Neural cell (in vitro differentiated cells): ENCODE measurements around the gene SCAI. TPM values are rescaled to one million over a fixed set of nuclear protein-coding genes. Genes with fewer than 3 reads are reported as not detected.

ENCODE experiments used
- H2AFZ ChIP-seq: fragments of 200-600, 300-800 bp; sonication (generic), shearing (Covaris generic); 2 replicates; pipeline ENCODE4 v1.6.0; 2014; ENCODE audit warnings: low read depth, mild to moderate bottlenecking, antibody characterized with exemption, low read length, moderate library complexity
- H3F3A ChIP-seq: fragments of 200-600 bp; shearing (Covaris generic); 2 replicates; pipeline ENCODE4 v1.6.1; 2016; ENCODE audit warnings: mild to moderate bottlenecking, moderate library complexity, mixed read lengths, antibody characterized with exemption, low read length; ENCODE audit not compliant: insufficient read depth, poor library complexity, severe bottlenecking
- H3K27ac ChIP-seq: fragments of 200-600, 300-800 bp; sonication (generic), shearing (Covaris generic); 2 replicates; pipeline ENCODE4 v1.5.1; 2014; ENCODE audit warnings: mild to moderate bottlenecking, low read length, moderate library complexity
- H3K27me3 ChIP-seq: fragments of 300-800, 200-600 bp; sonication (generic), shearing (Covaris generic); 2 replicates; pipeline ENCODE4 v1.6.0; 2014; ENCODE audit warnings: mild to moderate bottlenecking, low read depth, low read length, moderate library complexity; ENCODE audit not compliant: insufficient read depth
- H3K36me3 ChIP-seq: fragments of 300-800, 200-600 bp; sonication (generic), shearing (Covaris generic); 2 replicates; pipeline ENCODE4 v1.5.1; 2014; ENCODE audit warnings: mild to moderate bottlenecking, antibody characterized with exemption, low read length, moderate library complexity; ENCODE audit not compliant: insufficient read depth
- H3K4me2 ChIP-seq: fragments of 300-800, 200-600 bp; sonication (generic), shearing (Covaris generic); 2 replicates; pipeline ENCODE4 v1.6.0; 2014; ENCODE audit warnings: mild to moderate bottlenecking, low read length
- H3K4me3 ChIP-seq: fragments of 300-800, 200-600 bp; sonication (generic), shearing (Covaris generic); 2 replicates; pipeline ENCODE4 v1.5.1; 2014; ENCODE audit warnings: mild to moderate bottlenecking, low read length, moderate library complexity
- H3K79me2 ChIP-seq: fragments of 200-600 bp; shearing (Covaris generic); replicated peaks from 2 replicates; pipeline ENCODE4 v1.6.0; 2014; ENCODE audit warnings: mild to moderate bottlenecking, low read length, moderate library complexity; ENCODE audit not compliant: insufficient read depth
- H3K9ac ChIP-seq: fragments of 300-800, 200-600 bp; sonication (generic), shearing (Covaris generic); 2 replicates; pipeline ENCODE4 v1.6.1; 2016; ENCODE audit warnings: mild to moderate bottlenecking, low read length, mixed read lengths
- H3K9me2 ChIP-seq: fragments of 200-600 bp; shearing (Covaris generic); 2 replicates; pipeline ENCODE4 v1.6.1; 2016; ENCODE audit warnings: mild to moderate bottlenecking, low read length, mixed read lengths; ENCODE audit not compliant: insufficient read depth
- H3K9me3 ChIP-seq: fragments of 200-600, 300-800 bp; sonication (generic), shearing (Covaris generic); 2 replicates; pipeline ENCODE4 v1.6.1; 2016; ENCODE audit warnings: mild to moderate bottlenecking, mixed run types, low read length, moderate library complexity, mixed read lengths
- H4K20me1 ChIP-seq: fragments of 200-600 bp; shearing (Covaris generic); 2 replicates; pipeline ENCODE4 v1.6.1; 2016; ENCODE audit warnings: mild to moderate bottlenecking, mixed run types; ENCODE audit not compliant: insufficient read depth
- CTCF ChIP-seq: fragments of 450-650 bp; IDR thresholded peaks from 2 replicates; pipeline ENCODE4 v1.5.1; 2014; ENCODE audit warnings: antibody characterized with exemption, mild to moderate bottlenecking, moderate library complexity; ENCODE audit not compliant: poor library complexity, severe bottlenecking
- EP300 ChIP-seq: fragments of 450-650 bp; conservative IDR thresholded peaks from 2 replicates; pipeline ENCODE4 v1.6.1; 2014; ENCODE audit warnings: antibody characterized with exemption, mild to moderate bottlenecking, moderate library complexity; ENCODE audit not compliant: poor library complexity, severe bottlenecking
- EZH2 ChIP-seq: fragments of 200-600, 300-800 bp; shearing (Covaris generic), sonication (generic); IDR thresholded peaks from 2 replicates; pipeline ENCODE4 v1.6.1; 2014; ENCODE audit warnings: antibody characterized with exemption, low read length, borderline replicate concordance, mild to moderate bottlenecking; ENCODE audit not compliant: insufficient read depth, poor library complexity, severe bottlenecking
- MXI1 ChIP-seq: fragments of 450-650 bp; conservative IDR thresholded peaks from 2 replicates; pipeline ENCODE4 v1.6.1; 2014; ENCODE audit warnings: antibody characterized with exemption, mild to moderate bottlenecking; ENCODE audit not compliant: poor library complexity, severe bottlenecking
- POLR2AphosphoS5 ChIP-seq: IDR thresholded peaks from 2 replicates; pipeline ENCODE4 v1.6.1; 2012
- RAD21 ChIP-seq: fragments of 450-650 bp; conservative IDR thresholded peaks from 2 replicates; pipeline ENCODE4 v1.6.1; 2014; ENCODE audit warnings: antibody characterized with exemption, mild to moderate bottlenecking, moderate library complexity
- REST ChIP-seq: IDR thresholded peaks from 2 replicates; pipeline ENCODE4 v1.6.1; 2012; ENCODE audit warnings: borderline replicate concordance
- SMC3 ChIP-seq: fragments of 450-650 bp; conservative IDR thresholded peaks from 2 replicates; pipeline ENCODE4 v1.6.1; 2014; ENCODE audit warnings: antibody characterized with exemption, mild to moderate bottlenecking, moderate library complexity; ENCODE audit not compliant: poor library complexity
- TAF1 ChIP-seq: IDR thresholded peaks from 2 replicates; pipeline ENCODE4 v1.6.1; 2012; ENCODE audit warnings: low read depth
- polyA plus RNA-seq: library from polyadenylated mRNA; depleted of rRNA; stranded (reverse); fragments of >200 nt; gene quantifications from 2 replicates; pipeline ENCODE4 v1.2.3, GENCODE V29; 2014

The SCAI gene
- polyA plus RNA-seq, 1 donor from 2014 or later: 43.2 TPM

GRCh38 chr9:124899845-124900244, 243.5 kb downstream of the SCAI start:
- Histone ChIP-seq H3K9me3 (no peaks in the 10 kb centered on the region), H3K9me2 (no peaks in the 10 kb centered on the region), H3K79me2 (no peaks in the 10 kb centered on the region), H3K9ac (no peak overlapping the region), H4K20me1 (no peaks in the 10 kb centered on the region), H3K27ac (no peak overlapping the region), H3K4me3 (no peak overlapping the region), H3F3A (no peaks in the 10 kb centered on the region), H3K4me2 (no peak overlapping the region), H3K36me3 (no peaks in the 10 kb centered on the region), H2AFZ (no peak overlapping the region), H3K27me3 (no peaks in the 10 kb centered on the region)
- TF ChIP-seq SMC3: no peak
- no peak for TF ChIP-seq CTCF
- no peak for TF ChIP-seq RAD21
- no peak for TF ChIP-seq REST
- TF ChIP-seq MXI1: no peak
- no peak for TF ChIP-seq POLR2AphosphoS5
- no peak for TF ChIP-seq EZH2
- TF ChIP-seq TAF1: no peak
- TF ChIP-seq EP300: no peak

- H3K9ac ChIP-seq: no peak overlapping the region
- no peaks in the 10 kb centered on the region for H3K9me2 ChIP-seq
- no peaks in the 10 kb centered on the region for H3F3A ChIP-seq
- H3K27ac ChIP-seq: no peak overlapping the region
- H3K4me2 ChIP-seq: no peak overlapping the region
- H4K20me1 ChIP-seq: no peaks in the 10 kb centered on the region
- H3K36me3 ChIP-seq: no peaks in the 10 kb centered on the region
- TF ChIP-seq EP300 (no peak), RAD21 (no peak), SMC3 (no peak), EZH2 (no peak), MXI1 (no peak), REST (no peak), CTCF (no peak), TAF1 (no peak)
- H3K4me3 ChIP-seq: no peak overlapping the region
- no peak overlapping the region for H2AFZ ChIP-seq
- no peaks in the 10 kb centered on the region for H3K9me3 ChIP-seq
- H3K79me2 ChIP-seq: no peaks in the 10 kb centered on the region
- H3K27me3 ChIP-seq: no peaks in the 10 kb centered on the region
Measured at GRCh38 chr9:124897570-124898460, 245.5 kb downstream of the SCAI start.
